WTC11 (cell line): Measurements from ENCODE around the gene SYNGAP1.

Source experiments
- SP1 ChIP-seq: sonication (generic); formaldehyde crosslinking; conservative IDR thresholded peaks from 2 replicates; pipeline ENCODE4 v1.8.1; 2022; ENCODE audit warnings: missing genetic modification reagents
- TF ChIP-seq, protein P1 (sequence below): fragments of 200-600 bp; IDR thresholded peaks from 2 replicates; pipeline ENCODE4 v1.8.0; 2022; ENCODE audit warnings: antibody characterized with exemption
- TF ChIP-seq, protein P2 (sequence below): sonication (generic); formaldehyde crosslinking; IDR thresholded peaks from 2 replicates; pipeline ENCODE4 v1.8.1; 2022; ENCODE audit warnings: mild to moderate bottlenecking, missing genetic modification reagents, moderate library complexity, borderline replicate concordance
- TF ChIP-seq, protein P3 (sequence below): sonication (generic); formaldehyde crosslinking; IDR thresholded peaks from 2 replicates; pipeline ENCODE4 v1.8.1; 2023; ENCODE audit warnings: mild to moderate bottlenecking, missing genetic modification reagents, moderate library complexity
- TF ChIP-seq, protein P4 (sequence below): sonication (generic); formaldehyde crosslinking; IDR thresholded peaks from 2 replicates; pipeline ENCODE4 v1.8.1; 2022; ENCODE audit warnings: low read depth, mild to moderate bottlenecking, moderate library complexity, missing genetic modification reagents, borderline replicate concordance

DNA sequence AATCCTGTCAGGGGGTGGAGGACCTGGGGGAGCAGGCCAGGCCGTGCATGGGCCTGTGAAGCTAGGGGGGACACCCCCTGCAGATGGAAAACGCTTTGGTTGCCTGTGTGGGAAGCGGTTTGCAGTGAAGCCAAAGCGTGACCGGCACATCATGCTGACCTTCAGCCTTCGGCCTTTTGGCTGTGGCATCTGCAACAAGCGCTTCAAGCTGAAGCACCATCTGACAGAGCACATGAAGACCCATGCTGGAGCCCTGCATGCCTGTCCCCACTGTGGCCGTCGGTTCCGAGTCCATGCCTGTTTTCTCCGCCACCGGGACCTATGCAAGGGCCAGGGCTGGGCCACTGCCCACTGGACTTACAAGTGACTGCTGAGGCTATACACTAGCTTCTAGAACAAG, 36.3 kb downstream of the SYNGAP1 start:
- TF ChIP-seq, protein P1, sequence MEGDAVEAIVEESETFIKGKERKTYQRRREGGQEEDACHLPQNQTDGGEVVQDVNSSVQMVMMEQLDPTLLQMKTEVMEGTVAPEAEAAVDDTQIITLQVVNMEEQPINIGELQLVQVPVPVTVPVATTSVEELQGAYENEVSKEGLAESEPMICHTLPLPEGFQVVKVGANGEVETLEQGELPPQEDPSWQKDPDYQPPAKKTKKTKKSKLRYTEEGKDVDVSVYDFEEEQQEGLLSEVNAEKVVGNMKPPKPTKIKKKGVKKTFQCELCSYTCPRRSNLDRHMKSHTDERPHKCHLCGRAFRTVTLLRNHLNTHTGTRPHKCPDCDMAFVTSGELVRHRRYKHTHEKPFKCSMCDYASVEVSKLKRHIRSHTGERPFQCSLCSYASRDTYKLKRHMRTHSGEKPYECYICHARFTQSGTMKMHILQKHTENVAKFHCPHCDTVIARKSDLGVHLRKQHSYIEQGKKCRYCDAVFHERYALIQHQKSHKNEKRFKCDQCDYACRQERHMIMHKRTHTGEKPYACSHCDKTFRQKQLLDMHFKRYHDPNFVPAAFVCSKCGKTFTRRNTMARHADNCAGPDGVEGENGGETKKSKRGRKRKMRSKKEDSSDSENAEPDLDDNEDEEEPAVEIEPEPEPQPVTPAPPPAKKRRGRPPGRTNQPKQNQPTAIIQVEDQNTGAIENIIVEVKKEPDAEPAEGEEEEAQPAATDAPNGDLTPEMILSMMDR: no peak
- no peak for TF ChIP-seq SP1 (CRISPR knock-in tag)
- TF ChIP-seq, protein P2, sequence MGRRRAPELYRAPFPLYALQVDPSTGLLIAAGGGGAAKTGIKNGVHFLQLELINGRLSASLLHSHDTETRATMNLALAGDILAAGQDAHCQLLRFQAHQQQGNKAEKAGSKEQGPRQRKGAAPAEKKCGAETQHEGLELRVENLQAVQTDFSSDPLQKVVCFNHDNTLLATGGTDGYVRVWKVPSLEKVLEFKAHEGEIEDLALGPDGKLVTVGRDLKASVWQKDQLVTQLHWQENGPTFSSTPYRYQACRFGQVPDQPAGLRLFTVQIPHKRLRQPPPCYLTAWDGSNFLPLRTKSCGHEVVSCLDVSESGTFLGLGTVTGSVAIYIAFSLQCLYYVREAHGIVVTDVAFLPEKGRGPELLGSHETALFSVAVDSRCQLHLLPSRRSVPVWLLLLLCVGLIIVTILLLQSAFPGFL (CRISPR knock-in tag): no peak
- TF ChIP-seq, protein P3, sequence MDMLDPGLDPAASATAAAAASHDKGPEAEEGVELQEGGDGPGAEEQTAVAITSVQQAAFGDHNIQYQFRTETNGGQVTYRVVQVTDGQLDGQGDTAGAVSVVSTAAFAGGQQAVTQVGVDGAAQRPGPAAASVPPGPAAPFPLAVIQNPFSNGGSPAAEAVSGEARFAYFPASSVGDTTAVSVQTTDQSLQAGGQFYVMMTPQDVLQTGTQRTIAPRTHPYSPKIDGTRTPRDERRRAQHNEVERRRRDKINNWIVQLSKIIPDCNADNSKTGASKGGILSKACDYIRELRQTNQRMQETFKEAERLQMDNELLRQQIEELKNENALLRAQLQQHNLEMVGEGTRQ (CRISPR knock-in tag): no peak
- TF ChIP-seq, protein P4, sequence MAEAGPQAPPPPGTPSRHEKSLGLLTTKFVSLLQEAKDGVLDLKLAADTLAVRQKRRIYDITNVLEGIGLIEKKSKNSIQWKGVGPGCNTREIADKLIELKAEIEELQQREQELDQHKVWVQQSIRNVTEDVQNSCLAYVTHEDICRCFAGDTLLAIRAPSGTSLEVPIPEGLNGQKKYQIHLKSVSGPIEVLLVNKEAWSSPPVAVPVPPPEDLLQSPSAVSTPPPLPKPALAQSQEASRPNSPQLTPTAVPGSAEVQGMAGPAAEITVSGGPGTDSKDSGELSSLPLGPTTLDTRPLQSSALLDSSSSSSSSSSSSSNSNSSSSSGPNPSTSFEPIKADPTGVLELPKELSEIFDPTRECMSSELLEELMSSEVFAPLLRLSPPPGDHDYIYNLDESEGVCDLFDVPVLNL: no peak
